Neuron (in vitro differentiated cells): Measurements from ENCODE around the gene IRF1.
"Not testable (repeated sequence)": the region's sequence is repeated elsewhere in the genome, so short reads cannot be mapped to it uniquely, and the experiment has no call there.

Experiments
- H2AFZ ChIP-seq: one replicate; pipeline ENCODE4 v1.6.1; 2013; ENCODE audit warnings: low read depth, mild to moderate bottlenecking, inconsistent platforms, low read length, moderate library complexity
- H3K27me3 ChIP-seq: one replicate; pipeline ENCODE4 v1.6.1; 2013; ENCODE audit warnings: low read length; ENCODE audit not compliant: insufficient read depth
- H3K36me3 ChIP-seq: one replicate; pipeline ENCODE4 v1.6.1; 2013; ENCODE audit warnings: low read length; ENCODE audit not compliant: insufficient read depth
- H3K4me1 ChIP-seq: one replicate; pipeline ENCODE4 v1.6.1; 2013; ENCODE audit warnings: low read length; ENCODE audit not compliant: insufficient read depth
- H3K4me3 ChIP-seq: 2 replicates; pipeline ENCODE4 v1.5.1; 2013; ENCODE audit warnings: mild to moderate bottlenecking, low read length, moderate library complexity
- H3K9me3 ChIP-seq: one replicate; pipeline ENCODE4 v1.6.1; 2013; ENCODE audit warnings: low read length

The IRF1 gene

DNA sequence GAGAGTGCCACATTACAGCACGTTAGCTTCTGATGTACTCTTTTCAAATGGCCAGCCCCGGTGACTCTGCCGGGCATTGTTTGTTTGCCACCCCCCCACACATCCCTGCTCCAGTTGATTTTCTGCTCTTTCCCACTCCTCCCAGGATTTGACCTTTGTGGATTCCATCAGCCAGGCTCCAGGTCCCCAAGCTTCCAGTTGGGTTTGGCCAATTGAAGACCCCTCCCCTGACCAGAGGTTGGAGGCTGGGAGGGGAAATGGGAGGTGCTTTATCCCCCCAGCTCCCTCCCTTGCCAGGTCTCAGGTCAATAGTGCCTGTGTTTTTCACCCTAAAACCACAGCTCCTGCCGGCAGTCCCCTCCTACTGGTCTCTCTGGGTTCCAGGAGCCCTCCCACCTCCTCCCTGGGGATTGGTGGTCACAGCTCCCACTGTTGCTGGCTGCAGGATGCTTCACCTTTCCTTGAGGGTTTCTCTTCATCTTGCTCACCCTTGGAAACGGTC, 34.9 kb downstream of the IRF1 start:
- no peaks in the 10 kb centered on the region for H3K36me3 ChIP-seq
- no peaks in the 10 kb centered on the region for H3K9me3 ChIP-seq
- no peaks in the 10 kb centered on the region for H3K27me3 ChIP-seq
- H2AFZ ChIP-seq, result no peak overlapping the region
- H3K4me3 ChIP-seq, result no peak overlapping the region
- H3K4me1 ChIP-seq, result peaks cover 2% of the 10 kb centered on the region

DNA sequence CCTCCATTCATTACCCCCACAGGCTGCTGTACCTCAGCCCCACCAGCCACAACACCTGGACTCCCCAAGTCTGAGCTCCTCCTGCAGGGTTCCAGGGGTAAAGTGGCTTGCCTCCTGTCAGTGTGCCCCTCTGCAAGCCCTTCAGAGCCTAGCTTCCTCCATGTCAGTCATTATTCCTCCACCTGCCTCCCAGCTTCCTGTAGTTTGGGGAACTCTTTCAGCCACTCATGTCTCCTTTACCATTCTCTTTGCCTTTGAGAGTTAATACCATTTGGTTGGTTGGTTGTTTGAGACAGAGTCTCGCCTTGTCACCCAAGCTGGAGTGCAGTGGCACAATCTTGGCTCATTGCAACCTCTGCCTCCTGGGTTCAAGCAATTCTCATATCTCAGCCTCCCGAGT, 36.2 kb downstream of the IRF1 start:
- Histone ChIP-seq H3K36me3 (no peaks in the 10 kb centered on the region), H3K27me3 (no peaks in the 10 kb centered on the region), H3K4me1 (peaks cover 2% of the 10 kb centered on the region), H3K9me3 (no peaks in the 10 kb centered on the region), H2AFZ (no peak overlapping the region), H3K4me3 (no peak overlapping the region)

DNA sequence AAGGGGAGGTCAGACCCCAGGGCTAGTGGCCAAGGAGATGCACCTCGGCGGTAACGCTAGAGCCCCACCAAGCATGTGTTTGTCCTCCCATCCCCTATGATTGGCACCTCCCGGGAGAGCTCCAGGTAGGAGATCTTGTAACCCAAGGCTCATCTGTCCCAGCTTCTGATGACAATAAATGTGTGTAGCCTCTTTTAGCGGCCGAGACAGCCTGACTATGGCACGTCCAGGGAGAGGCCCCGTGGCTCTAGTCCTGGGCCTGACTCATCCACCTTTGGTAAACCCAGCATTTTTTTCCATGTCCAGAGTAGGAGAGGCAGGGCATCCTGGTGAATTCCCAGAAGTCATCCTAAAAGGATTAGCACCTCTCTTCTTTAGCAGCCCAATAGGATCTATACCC, 39.2 kb downstream of the IRF1 start:
- Histone ChIP-seq H3K4me3 (no peak overlapping the region), H3K36me3 (no peaks in the 10 kb centered on the region), H3K9me3 (no peaks in the 10 kb centered on the region), H2AFZ (no peak overlapping the region), H3K27me3 (no peaks in the 10 kb centered on the region), H3K4me1 (peaks cover 2% of the 10 kb centered on the region)

DNA sequence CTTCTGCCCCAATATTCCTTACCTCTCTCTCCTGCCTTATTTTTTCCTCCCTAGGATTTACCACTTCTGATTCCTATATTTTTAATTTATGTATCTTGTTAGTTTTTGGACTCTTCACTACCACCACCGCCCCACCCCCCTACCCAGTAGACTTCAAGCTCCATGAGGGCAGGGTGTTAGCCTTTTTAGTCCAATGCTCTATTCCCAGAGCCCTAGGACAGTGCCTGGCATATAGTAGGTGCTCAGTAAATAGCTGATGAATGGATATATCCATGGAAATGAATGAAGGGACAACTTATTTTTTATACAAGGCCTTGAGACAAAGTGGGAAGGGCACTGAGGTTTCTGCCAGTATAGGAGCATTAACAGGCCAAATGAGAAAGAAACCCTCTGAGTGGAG, 41.5 kb downstream of the IRF1 start:
- no peaks in the 10 kb centered on the region for H3K4me1 ChIP-seq
- H2AFZ ChIP-seq, result no peak overlapping the region
- no peak overlapping the region for H3K4me3 ChIP-seq
- H3K27me3 ChIP-seq, result no peaks in the 10 kb centered on the region
- H3K9me3 ChIP-seq, result no peaks in the 10 kb centered on the region
- no peaks in the 10 kb centered on the region for H3K36me3 ChIP-seq

DNA sequence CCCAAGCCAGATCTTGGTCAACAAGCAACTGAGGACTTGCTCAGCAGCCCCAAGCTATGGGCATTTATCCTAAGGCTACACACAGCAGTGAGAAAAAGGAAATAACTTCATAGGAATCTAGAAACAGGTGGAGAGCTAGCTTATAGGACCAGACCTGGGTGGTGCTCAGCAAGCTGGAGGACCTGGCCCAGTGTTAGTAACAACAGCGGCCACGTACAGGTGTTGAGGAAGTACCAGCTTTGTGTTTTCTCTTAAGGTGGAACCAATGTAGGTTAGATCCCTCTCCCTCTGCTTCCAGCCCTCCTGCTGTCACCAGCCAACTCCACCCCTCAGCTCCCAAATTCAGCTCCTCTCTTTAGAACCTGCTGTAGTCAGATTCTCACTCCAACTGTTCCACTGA, 43.4 kb downstream of the IRF1 start:
- H3K36me3 ChIP-seq, result no peaks in the 10 kb centered on the region
- H2AFZ ChIP-seq, result no peak overlapping the region
- H3K9me3 ChIP-seq, result no peaks in the 10 kb centered on the region
- no peaks in the 10 kb centered on the region for H3K4me1 ChIP-seq
- H3K4me3 ChIP-seq, result no peak overlapping the region
- H3K27me3 ChIP-seq, result no peaks in the 10 kb centered on the region

DNA sequence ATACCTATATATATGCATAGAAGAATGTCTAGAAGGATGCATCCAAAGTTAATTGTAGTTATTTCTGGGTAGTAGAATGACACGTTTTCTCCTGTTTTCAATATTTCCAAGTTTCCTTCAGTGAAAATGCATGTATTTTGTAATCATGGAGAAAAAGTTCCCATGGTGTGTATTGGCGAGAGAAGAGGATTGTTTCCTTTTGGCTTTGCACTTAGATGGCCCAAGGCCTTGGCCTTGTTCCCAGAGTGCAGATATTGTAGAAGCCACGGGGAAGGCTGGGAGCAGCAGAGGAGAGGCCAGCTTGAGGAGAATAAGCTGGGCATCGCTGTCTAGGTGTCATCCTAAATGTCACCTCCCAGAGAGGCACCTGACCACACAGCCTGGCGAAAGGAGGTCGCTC, 44.0 kb downstream of the IRF1 start:
- no peak overlapping the region for H2AFZ ChIP-seq
- H3K27me3 ChIP-seq, result no peaks in the 10 kb centered on the region
- no peaks in the 10 kb centered on the region for H3K4me1 ChIP-seq
- H3K9me3 ChIP-seq, result no peaks in the 10 kb centered on the region
- H3K36me3 ChIP-seq, result no peaks in the 10 kb centered on the region
- H3K4me3 ChIP-seq, result no peak overlapping the region

DNA sequence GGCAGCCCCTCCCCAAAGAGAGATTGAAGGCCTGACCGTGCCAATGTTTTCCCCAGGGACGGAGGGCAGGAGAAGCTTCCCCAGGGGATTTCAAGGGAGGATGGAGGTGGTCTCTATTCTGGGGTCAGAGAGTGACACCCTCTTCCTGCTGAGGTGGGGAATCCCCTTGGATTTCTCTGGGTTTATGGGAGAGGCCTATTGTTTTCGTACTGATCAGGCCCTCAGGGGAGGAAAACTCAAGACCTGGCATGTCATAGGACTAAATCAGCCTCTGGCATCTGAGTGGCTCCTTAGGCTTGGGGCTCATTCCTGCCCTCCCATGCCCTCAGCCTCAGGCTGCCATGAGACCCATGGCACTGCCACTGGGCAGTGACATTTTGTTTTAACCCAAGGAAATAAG, 44.6 kb downstream of the IRF1 start:
- H3K9me3 ChIP-seq, result no peaks in the 10 kb centered on the region
- H3K4me3 ChIP-seq, result no peak overlapping the region
- no peaks in the 10 kb centered on the region for H3K27me3 ChIP-seq
- no peak overlapping the region for H2AFZ ChIP-seq
- no peaks in the 10 kb centered on the region for H3K4me1 ChIP-seq
- H3K36me3 ChIP-seq, result no peaks in the 10 kb centered on the region

DNA sequence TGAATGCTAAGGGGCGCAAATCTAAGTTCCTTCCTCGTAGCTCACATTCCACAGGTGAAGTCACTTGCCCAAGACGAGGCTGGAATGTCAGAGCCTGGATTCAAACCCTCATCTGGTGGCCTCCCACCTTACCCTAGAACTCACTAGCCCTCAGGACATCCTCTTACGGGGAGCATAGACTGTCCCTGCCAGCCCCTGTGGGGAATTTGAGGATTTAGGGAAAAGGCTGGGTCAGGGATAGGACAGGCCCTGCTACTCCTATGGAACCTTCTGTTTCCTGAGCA, 45.0 kb downstream of the IRF1 start:
- no peak overlapping the region for H2AFZ ChIP-seq
- H3K36me3 ChIP-seq, result no peaks in the 10 kb centered on the region
- no peaks in the 10 kb centered on the region for H3K27me3 ChIP-seq
- H3K4me1 ChIP-seq, result no peaks in the 10 kb centered on the region
- no peaks in the 10 kb centered on the region for H3K9me3 ChIP-seq
- no peak overlapping the region for H3K4me3 ChIP-seq

DNA sequence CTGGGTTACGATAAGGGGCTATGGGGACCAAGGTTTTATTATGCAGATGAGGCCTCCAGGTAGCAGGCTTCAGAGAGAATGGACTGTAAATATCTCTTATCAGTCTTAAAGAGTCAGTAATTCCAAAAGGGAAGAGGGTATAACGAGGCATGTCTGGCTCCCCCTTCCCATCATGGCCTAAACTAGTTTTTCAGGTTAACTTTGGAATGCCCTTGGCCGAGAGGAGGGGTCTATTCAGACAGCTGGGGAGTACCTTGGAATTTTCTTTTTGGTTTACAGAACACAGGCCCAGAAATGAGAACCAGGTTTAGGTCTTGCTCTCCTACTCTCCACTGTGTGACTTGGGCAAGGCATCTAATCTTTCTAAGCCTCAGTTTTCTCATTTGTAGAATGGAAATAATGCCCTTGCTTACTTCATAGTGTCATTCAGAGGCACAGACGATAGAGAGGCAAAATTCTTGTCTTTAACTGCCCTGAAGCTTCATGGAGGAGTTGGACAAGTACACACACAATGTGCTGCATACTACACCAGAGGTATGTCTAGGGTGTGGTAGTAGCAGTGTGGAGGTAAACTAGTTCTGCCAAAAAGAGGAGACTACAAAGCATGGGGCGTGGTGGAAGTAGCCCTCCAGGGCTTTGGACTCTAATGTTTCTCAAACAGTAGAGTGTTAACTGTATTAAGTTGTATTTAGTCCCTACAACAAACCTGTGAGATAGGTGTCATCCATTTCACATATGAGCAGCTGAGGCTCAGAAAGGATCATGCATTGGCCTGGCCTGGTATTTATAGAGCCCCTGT, 45.5 kb downstream of the IRF1 start:
- Histone ChIP-seq H3K9me3 (no peaks in the 10 kb centered on the region), H3K4me1 (no peaks in the 10 kb centered on the region)

DNA sequence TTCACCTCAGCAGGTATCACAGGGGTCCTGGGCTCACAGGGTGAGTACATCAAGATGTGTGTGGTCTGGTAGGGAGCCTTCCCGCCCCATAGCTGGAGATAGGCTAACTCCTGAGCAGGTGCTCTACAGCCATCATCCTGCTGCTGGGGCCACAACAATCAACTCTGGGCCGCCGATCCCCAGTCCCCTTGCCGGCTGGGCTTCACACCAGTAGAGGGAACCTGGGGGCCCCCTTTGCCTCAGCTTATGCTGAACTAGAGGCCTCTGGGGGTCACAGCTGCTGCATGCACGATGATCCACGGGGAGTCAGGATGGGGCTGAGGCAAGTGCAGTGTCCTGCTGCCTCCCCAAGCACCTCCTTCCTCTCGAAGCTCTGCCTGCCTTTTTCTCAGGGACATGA, 46.5 kb downstream of the IRF1 start:
- Histone ChIP-seq H3K36me3 (no peaks in the 10 kb centered on the region), H3K27me3 (no peaks in the 10 kb centered on the region), H2AFZ (no peak overlapping the region), H3K4me3 (no peak overlapping the region), H3K9me3 (no peaks in the 10 kb centered on the region), H3K4me1 (no peaks in the 10 kb centered on the region)

More for the DNA sequence above, 45.5 kb downstream of the IRF1 start:
- no peak overlapping the region for H3K4me3 ChIP-seq
- no peaks in the 10 kb centered on the region for H3K27me3 ChIP-seq
- no peak overlapping the region for H2AFZ ChIP-seq
- H3K36me3 ChIP-seq, result no peaks in the 10 kb centered on the region

DNA sequence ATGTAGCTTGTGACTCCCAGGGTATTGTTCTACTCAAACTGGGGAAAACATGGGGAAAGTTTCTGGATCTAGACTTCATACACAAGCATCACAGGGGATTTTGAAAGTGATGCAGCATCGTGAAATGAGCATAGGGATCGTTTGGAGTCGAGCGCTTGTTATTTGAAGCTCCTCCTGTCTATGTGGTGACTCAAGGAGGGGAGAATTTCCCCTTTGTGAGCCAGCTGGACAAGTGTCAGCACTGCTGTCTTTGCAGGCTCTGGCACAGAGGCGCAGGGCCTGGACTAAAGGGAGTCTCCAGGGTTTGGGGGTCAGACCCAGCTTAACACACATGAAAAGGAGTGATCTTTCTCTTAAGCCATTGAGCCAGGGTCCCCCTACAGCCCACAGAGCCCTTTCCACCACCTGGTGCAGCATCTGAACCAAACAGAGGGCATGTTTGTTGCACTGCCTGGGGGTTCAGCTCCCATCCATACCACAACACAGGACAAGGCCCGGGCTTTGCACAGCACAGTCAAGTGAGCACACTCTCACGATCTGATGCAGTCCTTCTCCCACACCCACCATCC, 51.0 kb downstream of the IRF1 start:
- H3K4me1 ChIP-seq, result no peaks in the 10 kb centered on the region

DNA sequence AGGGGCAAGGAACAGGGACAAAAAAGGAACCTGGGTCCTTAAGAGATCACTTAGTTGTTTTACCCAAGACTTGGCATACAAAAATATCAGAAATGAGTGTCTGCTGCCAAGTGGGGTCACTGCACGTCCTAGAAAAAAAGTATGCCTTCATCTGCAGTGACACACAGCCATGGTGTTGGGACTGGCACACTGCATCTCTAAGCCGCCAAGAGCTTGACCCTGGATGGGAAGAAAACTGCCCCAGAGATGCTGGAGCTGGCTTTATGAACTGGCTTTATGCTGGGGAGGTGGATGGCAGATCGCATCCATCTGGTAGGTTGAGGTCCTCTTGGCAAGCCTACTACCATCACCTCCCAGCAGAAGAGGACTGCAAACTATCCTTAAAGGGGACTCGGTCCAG, 51.7 kb downstream of the IRF1 start:
- Histone ChIP-seq H3K9me3 (no peaks in the 10 kb centered on the region), H3K27me3 (no peaks in the 10 kb centered on the region), H3K36me3 (no peaks in the 10 kb centered on the region), H3K4me3 (no peak overlapping the region), H2AFZ (no peak overlapping the region), H3K4me1 (no peaks in the 10 kb centered on the region)

More for the DNA sequence above, 51.0 kb downstream of the IRF1 start:
- H3K4me3 ChIP-seq, result no peak overlapping the region
- H3K9me3 ChIP-seq, result no peaks in the 10 kb centered on the region
- no peak overlapping the region for H2AFZ ChIP-seq
- H3K27me3 ChIP-seq, result no peaks in the 10 kb centered on the region
- no peaks in the 10 kb centered on the region for H3K36me3 ChIP-seq

DNA sequence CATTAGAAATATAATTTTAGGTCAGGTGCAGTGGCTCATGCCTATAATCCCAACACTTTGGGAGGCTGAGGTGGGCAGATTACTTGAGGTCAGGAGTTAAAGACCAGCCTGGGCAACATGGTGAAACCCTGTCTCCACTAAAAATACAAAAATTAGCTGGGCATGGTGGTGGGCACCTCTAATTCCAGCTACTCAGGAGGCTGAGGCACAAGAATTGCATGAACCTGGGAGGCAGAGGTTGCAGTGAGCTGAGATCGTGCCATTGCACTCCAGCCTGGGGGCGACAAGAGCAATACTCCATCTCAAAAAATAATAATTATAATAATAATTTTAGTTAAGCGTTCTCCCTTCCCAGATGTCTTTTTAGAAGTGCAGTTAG, 52.3 kb downstream of the IRF1 start:
- H3K4me3 ChIP-seq, H3K27me3 ChIP-seq, H3K9me3 ChIP-seq, H2AFZ ChIP-seq, H3K36me3 ChIP-seq, H3K4me1 ChIP-seq: not testable (repeated sequence)
